Fibroblast of skin of left biceps (primary cell): Measurements from ENCODE around the gene MORC4.
"Not testable (repeated sequence)": the region's sequence is repeated elsewhere in the genome, so short reads cannot be mapped to it uniquely, and the experiment has no call there.

Experiments
- DNase-seq, 2 experiments: peaks; one replicate each; pipeline ENCODE4 v3.0.0-alpha.2; 2013; ENCODE audit warnings: low read depth in 2 of 2

Gene MORC4

DNA sequence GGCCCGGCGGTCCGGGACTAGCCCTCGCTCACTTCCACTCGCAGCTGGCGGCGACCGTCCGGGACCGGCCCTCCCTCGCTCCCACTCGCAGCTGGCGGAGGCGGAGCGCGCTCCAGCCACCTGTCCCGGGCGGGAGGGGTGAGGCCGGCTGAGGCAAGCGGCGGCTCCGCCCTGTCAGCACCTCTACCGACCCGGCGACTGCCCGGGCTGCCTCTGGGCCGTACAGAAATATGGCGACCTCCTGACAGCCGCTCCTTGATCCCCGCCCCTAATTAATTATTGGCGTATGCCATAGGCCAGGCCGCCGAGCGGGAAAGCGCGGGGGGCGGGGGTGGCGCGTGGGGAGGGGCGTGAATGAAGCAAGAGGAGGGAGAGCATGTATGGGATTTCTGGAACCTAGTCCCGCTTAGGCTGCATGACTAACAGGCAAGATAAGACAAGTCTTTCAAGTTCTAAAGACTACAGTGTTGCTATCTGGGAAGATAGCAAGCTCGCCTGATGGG is at the start of gene MORC4:
Gene MORC4 (minus strand): TSS at position 200 of the 503 bp plus-strand sequence. CDS start 243 bp downstream, outside the sequence.
- peak; percentile 32 to 34 for DNase-seq

DNA sequence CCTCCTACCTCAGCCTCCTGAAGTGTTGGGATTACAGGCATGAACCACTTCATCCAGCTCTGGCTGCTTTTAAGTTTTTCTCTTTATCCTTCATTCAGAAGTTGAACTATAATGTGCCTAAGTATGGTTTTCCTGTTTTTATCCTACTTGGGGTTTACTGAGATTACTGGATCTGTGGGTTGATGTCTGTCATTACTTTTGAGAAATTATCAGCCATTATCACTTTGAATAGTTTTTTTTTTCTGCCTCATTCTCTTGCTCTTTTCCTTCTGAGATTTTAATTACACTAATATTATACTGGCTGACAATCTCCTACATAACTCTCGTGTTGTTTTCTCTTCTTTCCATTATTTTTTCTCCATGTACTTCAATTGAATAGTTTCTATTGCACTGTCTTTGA is 47.6 kb upstream of the MORC4 start:
- DNase-seq, result no peak

DNA sequence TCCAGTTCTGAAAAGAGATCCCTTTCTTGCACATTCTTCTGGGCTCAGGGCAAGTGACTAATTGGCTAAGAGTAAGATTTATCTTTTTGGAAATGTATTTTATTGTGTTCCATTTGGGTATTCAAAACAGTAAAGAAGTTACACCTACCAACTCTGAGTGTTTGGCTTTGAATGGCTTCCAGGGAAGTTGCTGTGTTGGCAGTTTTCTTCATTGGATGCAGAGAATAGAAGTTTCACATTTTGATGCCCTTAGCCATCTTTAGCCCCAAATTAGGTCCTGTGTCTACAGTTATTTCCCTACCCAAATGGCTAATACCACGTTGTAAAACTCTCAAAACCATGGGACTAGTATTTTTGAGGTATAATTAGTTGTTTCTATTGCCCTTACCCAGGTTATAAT is 29.7 kb upstream of the MORC4 start:
- DNase-seq, result no peak

DNA sequence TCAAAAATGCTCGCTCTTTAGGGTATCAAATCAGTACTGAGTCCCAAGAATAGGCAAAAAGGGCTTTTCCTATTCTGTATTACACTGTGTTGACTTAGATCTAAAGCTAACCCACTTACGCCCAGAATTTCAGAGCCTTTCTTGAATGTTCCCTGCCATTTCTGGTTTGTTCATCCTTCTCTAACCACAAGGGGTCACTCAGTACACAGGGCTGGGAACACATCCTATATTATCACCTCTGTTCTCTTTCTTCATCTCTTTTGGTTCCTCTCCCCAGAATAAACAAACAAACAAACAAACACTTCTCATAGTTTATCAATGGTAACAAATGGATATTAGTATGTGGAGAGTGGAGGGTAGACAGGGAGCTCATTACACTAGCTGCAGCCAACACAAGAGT is 25.5 kb upstream of the MORC4 start:
- no peak for DNase-seq

DNA sequence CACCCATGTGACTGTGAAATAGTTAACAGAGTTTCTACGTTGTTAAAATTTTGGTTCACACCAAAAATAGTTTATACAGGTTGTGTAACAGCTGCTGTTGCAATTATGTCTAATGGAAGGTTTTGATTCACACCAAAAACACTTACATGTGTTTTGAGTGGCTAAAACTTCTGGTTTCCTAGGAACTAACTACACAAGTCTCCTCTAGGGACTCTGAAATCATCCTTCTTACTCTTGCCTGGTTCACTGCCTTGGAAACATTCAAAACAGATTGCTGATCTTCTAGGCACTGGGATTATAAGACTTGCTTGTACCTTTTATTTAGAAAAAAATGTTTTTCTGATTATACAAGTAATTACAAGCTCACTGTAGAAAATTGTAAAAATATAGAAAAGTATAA is 14.9 kb upstream of the MORC4 start:
- no peak for DNase-seq

DNA sequence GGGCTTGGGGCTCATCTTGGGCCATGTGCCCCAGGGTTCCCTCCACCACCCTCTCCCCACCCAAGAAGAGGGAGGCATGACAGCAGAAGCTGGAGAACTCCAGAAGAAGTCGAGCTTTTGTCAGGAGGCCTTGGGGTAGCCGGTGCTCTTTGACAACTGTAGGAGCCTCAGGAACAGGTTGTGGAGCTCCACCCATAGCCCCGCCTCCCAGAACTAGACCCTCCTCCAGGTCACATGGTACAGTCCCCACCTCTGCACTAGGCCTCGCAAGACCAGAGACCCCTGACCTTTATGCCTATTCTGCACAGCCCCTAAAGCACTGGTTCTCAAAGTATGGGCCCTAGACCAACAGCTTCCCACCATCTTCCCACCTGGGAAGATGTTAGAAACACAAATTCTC is 8.0 kb upstream of the MORC4 start:
- DNase-seq, result no peak

DNA sequence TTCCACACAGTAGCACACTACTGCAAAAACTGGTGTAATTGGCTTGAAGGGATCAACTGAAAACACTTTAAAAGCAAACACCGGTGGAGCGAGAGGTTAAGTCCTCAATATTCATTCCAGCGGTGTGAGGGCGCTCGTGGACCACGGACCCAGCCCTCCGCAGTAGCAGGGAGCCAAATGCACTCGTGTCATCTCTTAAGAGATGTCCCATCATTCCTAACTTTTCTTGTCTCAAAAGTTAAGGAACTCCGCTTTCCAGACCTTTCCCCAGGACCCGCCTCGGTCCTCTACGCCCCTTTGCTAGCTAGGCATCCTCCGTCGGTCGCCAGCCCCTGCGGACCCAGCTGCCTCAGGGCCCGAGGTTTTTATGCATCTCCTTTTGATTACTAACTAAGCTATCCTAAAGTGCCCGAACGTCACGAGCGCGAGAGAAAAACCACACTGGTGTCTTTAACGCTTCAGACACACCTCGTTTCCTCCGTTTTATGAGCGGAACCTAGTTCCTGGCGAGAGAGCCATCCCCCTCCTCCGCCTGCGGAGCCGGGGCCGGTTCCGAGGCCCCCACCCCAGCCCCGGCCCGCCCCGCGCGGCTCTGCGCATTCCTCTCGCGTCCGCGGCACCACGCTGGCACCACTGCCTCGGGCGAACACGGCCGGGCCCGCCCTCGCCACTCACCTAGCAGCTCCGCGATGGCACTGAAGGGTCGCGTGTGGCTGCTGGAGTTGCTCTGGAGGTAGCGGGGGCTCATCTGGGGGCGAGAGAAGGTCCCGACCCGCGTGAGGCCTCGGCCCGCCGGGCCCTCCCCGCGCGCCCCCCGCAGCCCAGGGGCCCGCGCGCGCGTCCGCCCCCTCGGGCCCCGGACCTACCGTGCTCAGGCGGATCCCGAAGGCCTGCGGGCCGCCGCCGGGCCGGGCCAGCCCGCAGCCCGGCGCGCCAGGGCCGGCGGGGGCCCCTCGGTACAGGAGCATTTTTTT is 723 bp downstream of the MORC4 start:
- peak in 1 of 2 experiments; percentile 6 for DNase-seq

DNA sequence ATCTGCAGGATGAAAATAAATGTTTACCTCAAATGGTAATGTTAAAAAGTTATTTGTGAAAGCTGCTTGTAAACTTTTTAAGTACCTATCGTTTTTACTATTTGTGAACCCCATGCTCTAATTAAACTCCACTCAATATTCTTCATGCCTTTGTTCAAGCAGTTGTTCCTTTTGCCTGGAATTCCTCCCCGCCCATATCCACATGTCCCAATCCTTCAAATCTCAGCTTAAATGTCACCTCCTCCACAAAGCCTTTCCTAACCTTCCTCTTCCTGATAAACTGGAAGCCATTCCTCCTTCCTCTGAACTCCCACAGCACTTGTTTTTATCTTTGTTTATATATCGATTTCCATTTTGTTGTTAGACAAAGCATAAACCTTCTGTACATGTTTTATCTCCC is 2.4 kb downstream of the MORC4 start:
- no peak for DNase-seq

DNA sequence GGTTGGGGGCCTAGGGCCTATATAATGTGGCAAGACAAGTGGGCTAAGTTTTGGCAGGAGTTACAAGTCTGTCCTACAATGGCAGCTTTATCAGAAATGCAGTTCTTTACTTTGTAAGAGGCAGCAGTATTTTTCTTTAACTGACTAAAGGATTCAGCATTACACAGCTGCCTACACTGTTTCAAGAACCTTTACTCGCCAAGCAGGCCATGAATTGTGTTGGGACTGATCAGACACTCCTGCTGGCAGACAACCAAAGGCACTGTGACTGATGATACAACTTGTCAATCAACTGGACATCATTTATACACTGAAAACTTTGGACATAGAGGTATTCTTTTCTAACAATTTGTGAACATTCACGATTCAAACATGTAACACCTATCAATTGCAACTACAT is 4.3 kb downstream of the MORC4 start:
- no peak for DNase-seq

DNA sequence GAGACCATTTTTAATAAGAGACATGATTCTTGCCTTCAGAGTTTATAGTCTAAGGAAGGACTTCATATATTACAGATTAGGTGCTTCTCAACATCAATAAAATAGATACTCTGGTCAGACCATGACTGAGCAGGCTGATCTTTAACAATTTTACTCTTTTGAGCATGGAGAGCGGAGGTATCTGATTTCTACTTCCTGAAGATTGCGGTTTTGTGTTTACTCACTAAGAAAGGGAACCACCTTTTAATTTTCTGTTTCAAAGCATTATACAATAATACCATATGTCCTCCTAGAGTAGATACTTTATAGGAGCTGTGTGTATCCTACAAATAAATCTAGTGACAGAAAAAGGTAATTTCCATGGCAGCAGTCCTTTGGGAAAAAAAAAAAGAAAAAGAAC is 12.5 kb downstream of the MORC4 start:
- no peak for DNase-seq

DNA sequence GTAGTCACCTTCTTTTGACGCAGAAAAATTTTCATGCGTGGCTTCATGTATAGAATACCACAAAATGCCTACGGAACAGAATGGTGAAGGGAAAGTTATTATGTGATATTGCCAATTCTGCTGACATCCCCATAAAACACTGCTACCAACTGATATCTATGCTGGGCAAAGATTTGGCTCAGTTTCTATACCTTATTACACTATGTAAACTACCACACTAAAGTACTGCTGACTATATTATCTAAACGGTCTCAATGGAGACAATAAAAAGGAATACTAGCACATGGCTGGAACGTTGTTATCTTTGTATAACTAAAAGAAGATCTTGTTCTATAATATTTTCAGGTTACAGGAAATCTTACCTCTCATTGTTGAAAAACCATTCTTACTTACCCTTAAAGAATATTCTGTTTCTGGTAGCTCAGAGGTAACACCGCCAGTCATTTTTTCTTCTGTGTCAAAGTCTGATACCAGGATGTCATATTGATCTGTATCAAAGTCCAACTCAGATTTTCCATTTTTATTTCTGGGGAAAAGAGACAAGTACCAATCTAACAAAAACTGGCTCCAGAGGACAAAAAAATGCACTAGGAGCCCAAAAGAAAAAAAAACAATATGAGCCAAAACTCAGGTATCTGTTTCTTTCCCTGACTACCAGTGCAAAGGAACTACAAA is 18.9 kb downstream of the MORC4 start:
- no peak for DNase-seq

DNA sequence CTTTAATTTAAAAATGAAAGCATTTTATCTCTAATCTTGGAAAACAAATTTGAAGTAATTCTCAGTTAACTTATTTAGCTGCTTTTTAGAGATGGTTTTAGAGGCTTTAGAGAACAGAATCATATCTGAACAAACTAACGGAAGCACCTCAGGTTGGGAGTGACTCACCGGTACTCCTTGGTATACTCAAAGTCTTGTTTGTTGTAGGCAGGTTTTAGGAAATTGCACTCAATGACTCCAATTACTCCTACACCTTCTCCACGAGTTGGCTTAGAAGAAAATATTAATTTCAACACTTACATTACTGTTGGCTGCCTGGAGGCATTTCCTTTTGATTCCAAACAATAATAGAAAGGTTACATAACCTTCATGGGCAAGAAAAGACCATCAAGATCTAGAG is 23.6 kb downstream of the MORC4 start:
- no peak for DNase-seq

DNA sequence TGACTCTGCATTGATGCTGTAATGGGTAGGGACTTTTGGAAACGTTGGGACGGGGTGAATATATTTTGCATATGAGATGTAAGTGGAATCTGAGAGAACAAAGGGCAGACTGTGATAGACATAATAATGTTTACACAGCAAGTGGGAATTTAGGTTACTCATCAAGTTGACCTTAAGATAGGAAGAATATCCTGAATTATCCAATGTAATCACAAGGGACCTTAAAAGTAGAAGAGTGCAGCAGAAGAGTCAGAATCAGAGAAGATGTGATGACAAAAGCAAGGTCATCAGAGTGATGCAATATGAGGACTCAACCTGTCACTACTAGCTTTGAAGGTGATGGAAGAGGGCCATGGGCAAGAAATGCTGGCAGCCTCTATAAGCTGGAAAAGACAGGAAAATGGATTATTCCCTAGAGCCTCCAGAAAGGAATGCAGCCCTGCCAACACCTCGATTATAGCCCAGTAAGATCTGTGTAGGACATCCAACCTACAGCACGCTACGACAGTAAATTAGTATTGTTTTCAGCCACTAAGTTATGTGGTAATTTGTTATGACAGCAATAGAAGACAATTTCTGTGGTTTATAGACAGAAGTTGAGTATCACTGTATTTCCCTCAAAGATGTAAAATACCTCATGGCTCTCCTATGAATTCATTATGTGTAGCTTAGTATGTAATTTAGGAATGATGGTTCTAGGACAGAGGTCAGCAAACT is 26.4 kb downstream of the MORC4 start:
- no peak for DNase-seq

DNA sequence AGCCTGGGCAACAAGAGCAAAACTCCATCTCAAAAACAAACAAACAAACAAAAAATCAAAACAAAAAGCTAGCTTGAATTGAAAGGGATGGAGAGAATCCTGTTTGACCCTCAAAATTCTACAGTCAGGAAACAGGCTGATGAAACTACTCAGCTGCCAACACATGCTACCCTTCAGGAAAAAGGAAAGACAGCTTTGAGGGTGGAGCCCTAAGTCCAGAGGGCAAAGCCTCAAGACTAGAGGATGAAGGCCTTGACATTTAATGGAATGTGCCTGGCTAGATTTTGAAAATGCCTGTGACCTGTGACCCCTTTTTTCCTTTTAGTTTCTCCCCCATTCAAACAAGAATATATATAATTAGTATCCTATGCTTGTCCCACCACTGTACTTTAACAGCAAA is 27.1 kb downstream of the MORC4 start:
- no peak for DNase-seq

DNA sequence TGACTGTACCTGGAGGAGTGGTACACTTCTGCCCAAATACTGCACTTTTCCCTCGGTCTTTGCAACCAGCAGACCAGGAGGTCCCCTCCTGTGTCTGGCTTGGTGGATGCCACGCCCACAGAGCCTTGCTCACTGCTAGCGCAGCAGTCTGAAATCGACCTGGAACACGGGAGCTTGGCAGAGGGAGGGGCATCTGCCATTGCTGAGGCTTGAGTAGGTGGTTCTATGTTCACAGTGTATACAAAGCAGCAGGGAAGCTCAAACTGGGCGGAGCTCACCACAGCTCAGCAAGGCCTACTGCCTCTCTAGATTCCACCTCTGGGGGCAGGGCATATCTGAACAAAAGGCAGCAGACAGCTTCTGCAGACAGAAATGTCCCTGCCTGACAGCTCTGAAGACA is 33.5 kb downstream of the MORC4 start:
- not testable (repeated sequence) for DNase-seq

DNA sequence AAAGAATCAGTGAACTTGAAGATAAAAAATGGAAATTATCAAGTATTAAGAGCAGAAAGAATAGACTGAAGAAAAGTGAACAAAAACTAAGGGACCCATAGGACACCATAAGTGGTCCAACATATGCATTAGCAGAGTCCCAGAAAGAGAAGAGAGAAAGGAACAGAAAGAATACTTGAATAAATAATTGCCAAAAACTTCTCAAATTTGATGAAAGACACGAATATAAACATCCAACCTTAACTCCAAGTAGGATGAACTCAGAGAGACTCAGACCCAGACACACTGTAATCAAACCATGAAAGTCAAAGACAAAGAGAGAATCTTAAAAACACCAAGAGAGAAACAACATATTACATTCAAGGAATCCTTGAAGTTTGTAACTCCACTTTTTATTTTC is 35.7 kb downstream of the MORC4 start:
- DNase-seq, result no peak

DNA sequence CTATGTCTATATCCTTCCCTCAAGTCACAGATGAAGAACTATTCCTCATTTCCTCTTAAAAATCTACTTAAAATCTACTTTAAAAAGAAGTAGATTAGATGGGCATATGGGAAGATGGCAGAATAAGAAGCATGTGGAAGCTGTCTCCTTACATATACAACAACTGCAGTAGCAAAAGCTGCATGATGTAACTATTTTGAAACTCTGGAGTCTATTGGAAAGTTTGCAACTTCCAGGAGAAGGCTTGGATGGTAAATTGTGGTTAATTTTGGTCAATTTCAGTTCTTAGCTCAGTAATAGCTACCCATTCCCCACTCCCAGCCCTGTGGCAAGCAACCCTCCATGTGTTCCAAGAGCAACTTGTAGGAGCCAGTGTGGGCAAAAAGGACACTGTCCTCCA is 36.9 kb downstream of the MORC4 start:
- DNase-seq, result no peak

DNA sequence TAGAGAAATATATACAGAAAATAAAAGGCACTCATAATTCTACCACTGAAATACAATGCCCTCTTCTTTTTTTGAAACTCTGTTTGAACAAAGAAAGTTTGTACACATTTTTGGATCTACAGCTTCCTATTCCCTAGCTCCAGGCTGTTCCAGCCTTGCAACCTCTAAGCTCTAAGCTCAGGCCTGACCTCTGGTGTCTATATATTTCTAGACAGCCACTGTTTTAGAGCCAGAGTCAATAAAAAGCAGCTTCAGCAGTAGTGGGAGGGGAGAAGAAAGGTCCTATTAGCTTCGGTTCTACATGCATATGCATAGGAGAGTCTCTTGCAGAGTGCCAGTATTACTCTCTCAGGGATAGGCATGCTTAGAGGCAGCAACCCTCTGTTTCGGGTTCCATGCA is 40.1 kb downstream of the MORC4 start:
- no peak for DNase-seq

DNA sequence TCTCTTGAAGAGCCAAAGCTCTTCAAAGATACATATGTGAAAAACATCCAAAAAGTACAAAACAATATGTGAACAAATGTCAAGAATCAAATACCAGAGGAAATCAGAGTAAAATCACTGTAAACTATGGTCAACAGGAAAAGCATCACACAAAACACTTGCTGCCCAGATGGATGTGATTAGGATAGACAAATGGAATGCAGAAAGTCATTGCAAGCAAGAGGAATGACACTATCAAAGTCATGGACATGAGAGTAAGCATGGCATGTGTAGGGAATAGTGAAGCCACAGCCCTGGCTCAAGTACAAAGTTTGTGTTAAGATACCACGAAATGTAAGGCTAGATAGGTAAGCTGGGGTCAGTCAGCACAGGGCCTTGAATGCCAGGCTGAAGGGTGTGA is 42.2 kb downstream of the MORC4 start:
- no peak for DNase-seq

DNA sequence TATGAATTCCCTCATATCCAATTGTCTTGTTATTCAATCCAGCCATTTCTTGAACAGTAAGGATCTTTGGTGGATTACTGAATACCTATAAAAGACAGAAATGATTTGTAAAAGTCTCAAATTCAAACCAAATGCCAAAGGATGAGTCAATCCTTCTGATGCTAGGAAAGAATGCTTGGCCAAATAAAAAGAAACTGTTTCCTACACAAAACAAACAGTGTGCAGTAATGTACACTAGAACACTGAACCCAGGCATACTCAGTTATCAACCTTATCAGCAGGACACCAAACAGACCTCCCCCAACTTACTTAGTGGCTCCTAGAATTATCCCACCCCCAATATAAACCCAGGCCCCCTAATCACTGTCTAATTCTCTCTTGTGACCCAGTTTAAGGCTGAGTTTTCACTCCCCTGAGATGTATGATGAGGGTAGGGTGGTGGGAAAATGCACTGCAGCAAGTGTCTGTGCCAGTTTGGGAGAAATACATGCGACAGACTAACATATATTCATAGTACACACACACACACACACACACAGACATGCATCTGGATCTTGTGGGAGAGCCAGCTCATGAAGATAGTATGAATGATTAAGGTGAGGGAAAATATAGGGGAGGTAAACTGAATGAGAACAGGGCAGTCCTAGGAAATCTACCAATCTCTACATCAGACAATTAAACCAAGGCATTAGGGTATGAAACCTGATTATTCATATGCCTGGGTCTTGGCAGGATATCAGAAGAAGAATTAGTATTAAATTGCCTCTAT is 44.8 kb downstream of the MORC4 start:
- DNase-seq, result peak in 1 of 2 experiments; percentile 4

DNA sequence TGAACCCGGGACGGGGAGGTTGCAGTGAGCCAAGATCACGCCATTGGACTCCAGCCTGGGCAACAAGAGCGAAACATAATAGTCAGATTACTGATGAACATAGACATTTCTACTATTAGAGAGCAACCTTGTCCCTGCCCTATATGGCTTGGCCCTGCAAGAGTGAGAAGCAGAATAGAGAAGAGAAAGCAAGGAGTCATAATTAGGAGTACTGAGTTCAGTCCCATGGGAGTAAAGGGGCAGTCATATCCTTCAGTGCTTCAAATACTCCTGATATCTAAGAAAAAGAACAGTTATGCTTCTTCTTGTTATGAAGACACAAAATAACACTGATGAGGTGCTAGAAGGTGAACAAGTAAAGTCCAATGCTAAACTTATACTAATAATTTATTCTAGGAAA is 46.0 kb downstream of the MORC4 start:
- no peak for DNase-seq
